ENCODE measurements around the gene NELFA.

NELFA gene

GRCh38 chr4:1961563-1961962 lies 47.2 kb downstream of the NELFA start:
- no peak for DNase-seq

GRCh38 chr4:1961038-1961437 lies 47.7 kb downstream of the NELFA start:
- DNase-seq, result no peak

GRCh38 chr4:1960170-1960825 lies 48.5 kb downstream of the NELFA start:
- no peak for DNase-seq

- no peak for DNase-seq
Observed at GRCh38 chr4:1959104-1959384, 49.7 kb downstream of the NELFA start.

- no peak for DNase-seq
Observed at GRCh38 chr4:1958276-1959103, 50.3 kb downstream of the NELFA start.

GRCh38 chr4:1956631-1957030 lies 52.1 kb downstream of the NELFA start:
- no peak for DNase-seq

GRCh38 chr4:1953335-1953734 lies 55.4 kb downstream of the NELFA start:
- no peak for DNase-seq

GRCh38 chr4:1952719-1953118 lies 56.1 kb downstream of the NELFA start:
- no peak for DNase-seq

- DNase-seq, result no peak
Observed at GRCh38 chr4:1952058-1952700, 56.6 kb downstream of the NELFA start.

- DNase-seq, result no peak
Observed at GRCh38 chr4:1950369-1950768, 58.4 kb downstream of the NELFA start.

GRCh38 chr4:1948892-1949436 lies 59.8 kb downstream of the NELFA start:
- DNase-seq, result no peak

GRCh38 chr4:1948232-1948631 lies 60.5 kb downstream of the NELFA start:
- DNase-seq, result no peak

GRCh38 chr4:1945912-1946311 lies 62.9 kb downstream of the NELFA start:
- no peak for DNase-seq

- DNase-seq, result no peak
Observed at GRCh38 chr4:1945124-1945895, 63.5 kb downstream of the NELFA start.

- DNase-seq, result no peak
Observed at GRCh38 chr4:1943928-1944327, 64.8 kb downstream of the NELFA start.

GRCh38 chr4:1940566-1940965 lies 68.2 kb downstream of the NELFA start:
- DNase-seq, result no peak

- no peak for DNase-seq
Observed at GRCh38 chr4:1939664-1940509, 68.9 kb downstream of the NELFA start.

GRCh38 chr4:1938027-1938426 lies 70.7 kb downstream of the NELFA start:
- DNase-seq, result no peak

- DNase-seq, result no peak
Observed at GRCh38 chr4:1937550-1937949, 71.2 kb downstream of the NELFA start.

- DNase-seq, result no peak
Observed at GRCh38 chr4:1933700-1934099, 75.1 kb downstream of the NELFA start.

- no peak for DNase-seq
Observed at GRCh38 chr4:1932736-1933135, 76.0 kb downstream of the NELFA start.

Data from NCI-H446 treated with DMSO at 0.1 percent for 48 hours (cell line).